GM12872 (cell line): ENCODE measurements around the gene ADM5.

ENCODE experiments used
- CTCF ChIP-seq: IDR thresholded peaks from 3 replicates; pipeline ENCODE4 v1.5.1; 2011; ENCODE audit warnings: low read depth, mild to moderate bottlenecking, low read length, moderate library complexity; ENCODE audit not compliant: insufficient read depth

The ADM5 gene

GRCh38 chr19:49716154-49716553, 26.8 kb downstream of the ADM5 start:
- no peak for TF ChIP-seq CTCF

- no peak for TF ChIP-seq CTCF
Observed at GRCh38 chr19:49718511-49718910, 29.1 kb downstream of the ADM5 start.

- no peak for TF ChIP-seq CTCF
Observed at GRCh38 chr19:49718991-49719390, 29.6 kb downstream of the ADM5 start.

- no peak for TF ChIP-seq CTCF
Observed at GRCh38 chr19:49727217-49728030, 38.0 kb downstream of the ADM5 start.

GRCh38 chr19:49730166-49730565, 40.8 kb downstream of the ADM5 start:
- TF ChIP-seq CTCF = no peak

- no peak for TF ChIP-seq CTCF
Observed at GRCh38 chr19:49738268-49738667, 48.9 kb downstream of the ADM5 start.

- no peak for TF ChIP-seq CTCF
Observed at GRCh38 chr19:49739098-49739497, 49.7 kb downstream of the ADM5 start.
